GM18511 (cell line): Measurements from ENCODE around the gene ERCC4.
"Not testable (repeated sequence)": the region's sequence is repeated elsewhere in the genome, so short reads cannot be mapped to it uniquely, and the experiment has no call there.

Experiments used
- ATAC-seq: cut with Tn5 transposase; IDR thresholded peaks from one replicate; pipeline ENCODE4 v1.9.1; 2021; ENCODE audit warnings: mild to moderate bottlenecking, moderate library complexity; ENCODE audit not compliant: unreplicated experiment

Gene ERCC4

GRCh38 chr16:13919683-13920509 is at the start of gene ERCC4:
TSS of gene ERCC4 (plus strand) at chr16:13920154. CDS start at chr16:13920166, 12 bp downstream.
- ATAC-seq: peak; percentile 97

DNA sequence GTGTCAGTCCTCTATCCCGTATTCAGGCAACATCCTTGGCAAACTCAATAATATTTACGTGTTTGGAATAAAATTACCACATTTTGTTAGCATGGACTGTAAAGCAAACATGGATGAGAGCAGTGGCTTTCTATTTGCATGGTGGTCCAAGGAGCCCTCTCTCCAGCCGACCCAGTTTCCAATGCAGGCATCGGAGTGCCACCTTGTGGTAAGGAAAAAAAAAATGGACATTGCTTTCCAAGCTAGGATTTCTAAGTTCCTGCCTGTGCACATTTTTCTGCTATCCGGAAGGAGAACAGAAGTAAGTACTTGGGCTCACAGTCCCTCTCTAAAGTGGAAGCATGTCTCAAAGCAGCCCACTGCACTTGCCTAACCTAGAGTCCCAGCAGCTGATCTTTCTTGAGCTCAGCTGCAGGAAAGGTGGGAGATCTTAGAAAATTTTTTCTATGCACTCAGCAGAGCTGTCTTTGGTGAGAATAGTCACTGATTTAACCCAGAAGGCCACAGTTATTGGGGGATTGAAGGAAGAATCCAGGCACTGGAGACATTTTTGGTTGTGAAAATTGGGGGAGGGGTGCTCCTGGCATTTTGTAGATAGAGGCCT is 46.0 kb upstream of the ERCC4 start:
- ATAC-seq: no peak

DNA sequence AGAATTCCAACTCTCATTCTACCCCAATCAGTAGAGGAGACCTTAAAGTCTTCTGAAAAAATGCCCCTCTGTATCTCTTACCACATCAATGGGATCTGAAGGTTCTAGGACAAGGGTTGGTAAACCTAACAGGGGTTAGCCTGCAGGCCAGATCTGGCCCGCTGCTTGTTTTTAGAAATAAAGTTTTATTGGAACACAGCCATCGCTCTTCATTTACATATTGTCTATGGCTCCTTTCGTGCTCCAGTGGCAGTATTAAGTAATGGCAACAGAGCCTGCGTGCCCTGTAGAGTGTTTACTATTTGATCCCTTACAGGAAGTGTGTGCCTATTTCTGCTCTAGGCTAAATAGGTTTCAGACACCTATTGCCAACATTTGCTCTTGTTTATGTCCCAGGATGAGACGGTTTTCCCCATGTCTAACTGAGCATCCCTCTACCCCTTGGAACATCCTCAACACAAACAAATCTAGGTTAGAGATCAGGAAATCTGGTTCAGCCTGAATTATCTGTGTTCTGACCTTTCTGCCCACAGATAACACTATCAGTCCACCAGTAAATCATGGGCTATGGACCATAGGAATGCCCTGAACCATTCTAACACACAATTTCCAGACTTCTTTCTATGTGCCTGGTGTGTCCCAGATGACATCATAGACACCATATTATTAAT is 44.2 kb upstream of the ERCC4 start:
- ATAC-seq: no peak

DNA sequence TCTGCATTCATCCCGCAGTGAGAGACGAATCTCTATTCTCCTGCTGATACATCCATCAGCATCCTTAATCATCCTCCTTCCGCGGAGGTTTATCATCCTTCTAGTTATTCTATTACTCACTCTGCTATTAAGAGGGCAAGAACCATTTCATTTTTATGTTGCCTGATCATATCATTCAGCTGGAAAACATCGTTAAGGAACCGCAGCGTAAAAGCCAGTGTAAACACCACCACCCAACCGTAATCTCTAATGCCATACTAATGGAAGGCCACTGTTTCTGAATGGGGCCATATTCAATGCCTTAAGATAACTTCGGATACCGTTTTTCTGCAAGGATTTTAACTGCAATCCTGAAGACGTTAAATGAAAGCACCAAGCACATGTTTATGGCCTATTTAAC is 36.7 kb upstream of the ERCC4 start:
- ATAC-seq: no peak

GRCh38 chr16:13883881-13884280 is 36.1 kb upstream of the ERCC4 start:
- ATAC-seq: no peak

DNA sequence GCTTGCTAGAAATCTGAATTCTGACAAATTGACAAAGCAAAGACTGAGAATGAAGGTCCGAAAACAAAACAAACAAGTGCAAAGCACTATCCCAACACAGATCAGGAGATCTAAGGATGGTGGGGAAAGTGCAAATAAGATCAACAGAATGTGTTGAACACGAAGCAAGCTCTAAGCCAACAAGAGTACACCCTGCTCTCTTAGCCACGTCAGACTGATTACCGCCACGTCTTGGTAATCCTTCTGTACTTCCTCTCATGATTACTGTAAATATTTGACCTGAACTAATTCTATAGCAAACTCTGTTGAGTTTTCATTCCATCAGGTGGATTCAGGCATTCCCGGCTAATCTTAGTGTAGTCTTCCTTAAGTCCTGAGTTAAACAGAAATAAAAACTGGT is 34.3 kb upstream of the ERCC4 start:
- ATAC-seq: no peak

- ATAC-seq: no peak
These were observed 33.3 kb upstream of the ERCC4 start for GRCh38 chr16:13886608-13887007.

DNA sequence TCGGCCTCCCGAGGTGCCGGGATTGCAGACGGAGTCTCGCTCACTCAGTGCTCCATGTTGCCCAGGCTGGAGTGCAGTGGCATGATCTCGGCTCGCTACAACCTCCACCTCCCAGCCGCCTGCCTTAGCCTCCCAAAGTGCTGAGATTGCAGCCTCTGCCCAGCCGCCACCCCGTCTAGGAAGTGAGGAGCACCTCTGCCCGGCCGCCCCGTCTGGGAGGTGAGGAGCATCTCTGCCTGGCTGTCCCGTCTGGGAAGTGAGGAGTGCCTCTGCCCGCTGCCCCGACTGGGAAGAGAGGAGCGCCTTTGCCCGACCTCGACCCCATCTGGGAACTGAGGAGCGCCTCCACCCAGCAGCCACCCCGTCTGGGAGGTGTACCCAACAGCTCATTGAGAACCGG is 30.6 kb upstream of the ERCC4 start:
- ATAC-seq: not testable (repeated sequence)

GRCh38 chr16:13892301-13892700 is 27.7 kb upstream of the ERCC4 start:
- no peak for ATAC-seq

DNA sequence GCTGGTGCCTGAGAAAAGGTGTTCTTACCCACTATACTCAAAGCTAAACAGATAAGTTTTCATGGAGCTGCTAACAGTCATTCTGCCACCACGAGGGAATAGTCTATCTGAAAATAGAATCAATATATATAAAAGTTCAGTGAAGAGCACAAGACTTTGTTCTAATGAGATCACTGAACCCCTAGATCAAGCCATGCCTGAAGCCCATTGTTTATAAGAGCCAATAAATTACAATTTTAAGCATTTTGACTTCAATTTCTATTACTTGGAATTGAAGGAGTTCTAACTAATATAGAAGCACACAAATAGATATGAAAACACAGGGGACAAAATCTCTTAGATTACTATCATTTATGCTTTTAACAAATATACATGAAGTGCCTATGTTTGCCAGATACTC is 24.4 kb upstream of the ERCC4 start:
- no peak for ATAC-seq

GRCh38 chr16:13896543-13897182 is 23.3 kb upstream of the ERCC4 start:
- no peak for ATAC-seq

DNA sequence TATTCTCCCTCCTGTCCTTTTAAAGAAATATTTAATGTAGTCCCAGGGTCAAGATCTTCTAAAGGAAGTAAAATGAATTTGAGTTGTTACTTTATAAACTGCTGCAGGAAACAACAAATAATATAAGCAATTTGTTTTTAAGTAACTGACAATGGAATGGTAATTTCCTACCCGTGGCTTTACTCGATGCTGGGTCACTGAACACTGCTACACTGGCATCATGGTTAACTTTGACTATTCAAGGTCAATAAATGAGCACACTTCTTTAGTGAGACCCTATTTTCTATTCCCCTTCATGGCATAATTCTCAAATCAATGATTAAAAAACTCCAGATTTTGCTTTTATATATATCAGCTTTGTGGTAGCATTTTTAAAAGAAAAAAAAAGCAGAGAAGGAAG is 22.1 kb upstream of the ERCC4 start:
- no peak for ATAC-seq

DNA sequence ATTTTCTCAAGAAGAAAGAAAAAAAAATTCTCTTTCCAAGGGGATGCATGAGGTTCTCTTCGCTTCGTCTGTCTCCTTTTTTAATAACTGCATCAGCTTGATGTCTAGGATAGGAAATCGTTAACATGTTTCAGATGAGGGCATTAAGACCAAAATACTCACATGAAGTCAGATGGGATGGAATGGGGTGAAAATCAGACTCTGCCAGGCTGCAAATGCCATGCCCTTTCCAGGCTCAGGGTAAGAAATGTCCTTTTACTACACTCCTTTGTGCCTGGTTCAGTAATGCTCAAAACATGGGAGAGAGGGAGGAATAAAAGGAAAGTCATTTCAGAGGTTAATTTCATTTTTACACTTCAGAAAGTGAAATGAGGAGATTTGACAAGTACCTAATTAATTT is 21.7 kb upstream of the ERCC4 start:
- ATAC-seq: no peak

- no peak for ATAC-seq
These were observed 17.9 kb upstream of the ERCC4 start for GRCh38 chr16:13902052-13902451.

GRCh38 chr16:13902677-13903076 is 17.3 kb upstream of the ERCC4 start:
- ATAC-seq: no peak

GRCh38 chr16:13904179-13904691 is 15.7 kb upstream of the ERCC4 start:
- ATAC-seq: no peak

GRCh38 chr16:13904822-13905221 is 15.1 kb upstream of the ERCC4 start:
- ATAC-seq: not testable (repeated sequence)

DNA sequence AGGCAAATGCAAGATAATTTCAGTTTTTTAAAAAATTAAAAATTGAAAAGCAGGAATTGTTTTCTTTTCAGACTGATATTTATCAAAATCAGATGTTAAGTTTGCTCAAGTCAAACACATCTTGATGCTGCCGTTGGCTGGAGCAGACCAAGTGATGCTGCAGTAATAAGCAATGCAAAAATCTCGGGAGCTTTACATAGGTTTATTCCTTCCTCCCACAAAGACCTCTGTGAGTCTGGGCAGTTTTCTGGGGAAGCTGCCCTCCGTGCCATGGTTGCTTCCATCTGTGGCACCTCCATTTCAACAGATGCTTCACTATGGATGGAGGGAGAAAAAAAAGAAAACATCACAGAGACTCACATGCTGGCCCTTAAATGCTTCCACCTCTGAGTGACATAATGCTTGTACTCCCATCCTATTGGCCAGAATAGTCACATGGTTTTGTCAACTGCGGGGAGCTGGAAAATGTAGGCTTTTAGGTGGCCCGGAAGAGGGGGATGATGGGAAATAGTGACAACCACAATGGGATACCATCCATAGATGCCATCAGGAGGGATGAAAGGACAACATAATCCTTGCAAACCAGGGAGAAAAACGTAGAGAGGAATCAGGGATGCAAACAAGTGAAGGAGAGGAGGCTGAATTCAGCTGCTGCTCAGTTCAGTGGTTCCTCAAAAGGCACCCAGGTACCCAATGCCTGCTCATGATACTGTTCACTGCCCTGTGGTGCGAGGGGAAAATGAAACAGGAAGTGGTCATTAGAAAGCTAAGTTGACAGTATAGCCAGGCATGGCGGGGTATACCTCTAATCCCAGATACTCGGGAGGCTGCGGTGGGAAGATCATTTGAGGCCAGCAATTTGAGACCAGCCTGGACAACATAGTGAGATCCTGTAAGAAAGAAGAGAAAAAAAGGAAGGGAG is 13.5 kb upstream of the ERCC4 start:
- no peak for ATAC-seq

DNA sequence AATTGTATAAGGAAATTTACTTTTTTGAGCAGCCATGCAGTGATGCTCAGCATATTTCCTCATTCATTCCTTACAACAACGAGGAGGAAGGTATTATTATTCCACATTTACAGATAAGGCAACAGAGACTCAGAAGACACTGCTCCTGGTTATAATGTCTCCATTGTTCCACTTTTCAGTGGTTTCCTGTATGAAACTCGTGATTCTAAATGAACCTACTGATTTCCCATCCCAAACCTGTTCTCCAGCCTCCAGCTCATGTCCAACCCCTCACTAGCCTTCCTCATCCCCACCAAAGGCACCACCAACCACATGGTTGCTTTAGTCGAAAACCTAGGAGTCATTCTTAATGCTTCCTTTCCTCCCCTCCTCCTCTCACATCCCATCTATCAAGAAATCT is 12.5 kb upstream of the ERCC4 start:
- ATAC-seq: no peak

- no peak for ATAC-seq
These were observed 10.9 kb upstream of the ERCC4 start for GRCh38 chr16:13909069-13909468.
